VCaP (cell line): ENCODE results near the gene INPP5F.

ENCODE experiments used
- H3K27ac ChIP-seq: fragments of 450-650 bp; 2 replicates; pipeline ENCODE4 v1.5.1; 2017
- CTCF ChIP-seq: fragments of 450-650 bp; conservative IDR thresholded peaks from 2 replicates; pipeline ENCODE4 v1.5.1; 2017; ENCODE audit warnings: mild to moderate bottlenecking, moderate library complexity

INPP5F gene

GRCh38 chr10:119687192-119688032, 38.4 kb upstream of the INPP5F start:
- no peak for TF ChIP-seq CTCF
- no peak overlapping the region for H3K27ac ChIP-seq

- H3K27ac ChIP-seq, result no peak overlapping the region
- TF ChIP-seq CTCF, result no peak
Measured at GRCh38 chr10:119688033-119688508, 37.8 kb upstream of the INPP5F start.

- TF ChIP-seq CTCF, result no peak
- H3K27ac ChIP-seq, result no peak overlapping the region
Measured at GRCh38 chr10:119689016-119689580, 36.8 kb upstream of the INPP5F start.

GRCh38 chr10:119691726-119692125, 34.1 kb upstream of the INPP5F start:
- no peak overlapping the region for H3K27ac ChIP-seq
- no peak for TF ChIP-seq CTCF

- no peak for TF ChIP-seq CTCF
- H3K27ac ChIP-seq, result no peak overlapping the region
Measured at GRCh38 chr10:119693262-119693957, 32.4 kb upstream of the INPP5F start.

- no peak overlapping the region for H3K27ac ChIP-seq
- TF ChIP-seq CTCF, result no peak
Measured at GRCh38 chr10:119694608-119695007, 31.2 kb upstream of the INPP5F start.

GRCh38 chr10:119700321-119700954, 25.4 kb upstream of the INPP5F start:
- no peak for TF ChIP-seq CTCF
- no peak overlapping the region for H3K27ac ChIP-seq
